Measurements from ENCODE around the gene RASSF4. TPM values are rescaled to one million over a fixed set of nuclear protein-coding genes. Genes with fewer than 3 reads are reported as not detected.

RASSF4 gene
- polyA plus RNA-seq, 1 donor (not counting 4 experiments of a cell fraction or from before 2014, with no cell fraction given), result 0.20 TPM

DNA sequence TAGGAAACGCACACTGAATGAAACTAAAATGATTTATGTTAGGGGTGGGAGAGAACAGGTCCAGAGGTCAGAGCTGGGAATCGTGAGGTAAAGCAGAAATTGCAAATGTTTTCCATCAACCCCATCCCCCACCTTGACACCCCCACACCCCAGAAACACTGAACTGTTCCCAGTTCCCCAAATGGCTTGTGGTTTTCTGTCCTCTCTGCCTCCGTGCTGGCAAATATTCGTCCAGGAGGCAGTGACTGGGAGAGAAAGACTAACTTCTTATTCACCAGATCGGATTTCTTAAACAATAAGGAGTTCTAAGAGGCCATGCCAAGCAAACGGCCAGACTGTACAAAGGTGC lies 730 bp upstream of the RASSF4 start:
- H3K4me3 ChIP-seq (ENCODE audit: control insufficient read depth in 2 of 3, extremely low read depth in 1 of 3, insufficient read depth in 2 of 3, low read depth in 1 of 3, low read length in 3 of 3), result peak overlapping the region; percentile 72 to 88 (median 85)
- H3K9me1 ChIP-seq (ENCODE audit: control insufficient read depth, extremely low read depth, insufficient read depth, low read length), result no peaks in the 10 kb centered on the region
- FAIRE-seq (no peak), DNase-seq (ENCODE audit: low read depth, low spot score) (no peak)
- no peaks in the 10 kb centered on the region for H4K20me1 ChIP-seq (ENCODE audit: control insufficient read depth, extremely low read depth, insufficient read depth, low read length)
- peak overlapping the region; percentile 81 for H3K9ac ChIP-seq (ENCODE audit: control insufficient read depth, extremely low read depth, insufficient read depth, low read length)
- dilution Hi-C loops (cut with MboI; ENCODE audit: extremely low pct_ligation_motif_present, low sequenced_read_pairs), result no loop called here
- peak overlapping the region; percentile 77 for H2AFZ ChIP-seq (ENCODE audit: control insufficient read depth, low read length)
- H3K36me3 ChIP-seq (ENCODE audit: control insufficient read depth in 2 of 2, extremely low read depth in 1 of 2, insufficient read depth in 2 of 2, low read length in 2 of 2), result peaks cover 0 to 2% of the 10 kb centered on the region in 2 experiments
- H3K4me1 ChIP-seq (ENCODE audit: control insufficient read depth, extremely low read depth, insufficient read depth, low read length), result peaks cover 14% of the 10 kb centered on the region
- H3K9me3 ChIP-seq (ENCODE audit: control insufficient read depth, low read depth, low read length), result no peaks in the 10 kb centered on the region
- TF ChIP-seq EZH2 (IDR thresholded peaks at IDR 0.05; ENCODE audit: low read length) (no peak), CTCF (optimal IDR thresholded peaks at IDR 0.05 in 1 of 3, IDR thresholded peaks at IDR 0.05 in 1 of 3, conservative IDR thresholded peaks at IDR 0.05 in 1 of 3; ENCODE audit: extremely low read depth in 1 of 3, insufficient read depth in 2 of 3, low read length in 3 of 3) (no peak)
- peak overlapping the region; percentile 99 for H3K4me2 ChIP-seq (ENCODE audit: control insufficient read depth, extremely low read depth, insufficient read depth, low read depth, low read length)
- H3K27me3 ChIP-seq (ENCODE audit: control insufficient read depth, extremely low read depth, insufficient read depth, low read length), result no peaks in the 10 kb centered on the region
- H3K79me2 ChIP-seq (ENCODE audit: control insufficient read depth, insufficient read depth, low read length), result no peaks in the 10 kb centered on the region
- H3K27ac ChIP-seq (ENCODE audit: control insufficient read depth, insufficient read depth, low read length), result peak overlapping the region; percentile 42

DNA sequence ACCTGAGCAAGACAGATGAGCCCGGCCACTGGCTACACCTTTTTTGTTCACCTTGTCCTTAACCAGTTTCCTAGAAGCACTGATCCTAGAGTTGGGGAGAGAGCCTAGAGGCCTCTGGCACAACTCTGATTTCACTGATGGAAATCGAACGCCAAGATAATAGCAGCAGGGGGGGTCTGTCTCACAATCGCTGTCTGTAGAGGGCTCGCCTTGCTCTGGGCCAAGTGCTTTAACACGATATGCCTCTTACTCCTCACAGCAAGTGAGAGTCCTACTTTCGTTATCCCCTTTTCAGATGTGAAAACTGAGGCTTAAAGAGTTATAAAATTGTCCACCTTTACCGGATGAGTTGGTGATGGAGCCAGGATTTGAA lies 472 bp downstream of the RASSF4 start:
- Histone ChIP-seq H3K9ac (ENCODE audit: control insufficient read depth, extremely low read depth, insufficient read depth, low read length) (no peak overlapping the region), H3K9me1 (ENCODE audit: control insufficient read depth, extremely low read depth, insufficient read depth, low read length) (no peaks in the 10 kb centered on the region), H3K79me2 (ENCODE audit: control insufficient read depth, insufficient read depth, low read length) (no peaks in the 10 kb centered on the region), H3K36me3 (ENCODE audit: control insufficient read depth in 2 of 2, extremely low read depth in 1 of 2, insufficient read depth in 2 of 2, low read length in 2 of 2) (peaks cover 0 to 2% of the 10 kb centered on the region in 2 experiments), H3K4me3 (ENCODE audit: control insufficient read depth in 2 of 3, extremely low read depth in 1 of 3, insufficient read depth in 2 of 3, low read depth in 1 of 3, low read length in 3 of 3) (peak overlapping the region in 1 of 3 experiments; percentile 30), H3K27me3 (ENCODE audit: control insufficient read depth, extremely low read depth, insufficient read depth, low read length) (no peaks in the 10 kb centered on the region), H3K4me1 (ENCODE audit: control insufficient read depth, extremely low read depth, insufficient read depth, low read length) (peaks cover 14% of the 10 kb centered on the region), H3K9me3 (ENCODE audit: control insufficient read depth, low read depth, low read length) (no peaks in the 10 kb centered on the region), H3K4me2 (ENCODE audit: control insufficient read depth, extremely low read depth, insufficient read depth, low read depth, low read length) (peak overlapping the region; percentile 57), H2AFZ (ENCODE audit: control insufficient read depth, low read length) (no peak overlapping the region), H3K27ac (ENCODE audit: control insufficient read depth, insufficient read depth, low read length) (no peak overlapping the region), H4K20me1 (ENCODE audit: control insufficient read depth, extremely low read depth, insufficient read depth, low read length) (no peaks in the 10 kb centered on the region)
- FAIRE-seq (no peak), DNase-seq (ENCODE audit: low read depth, low spot score) (no peak)
- TF ChIP-seq CTCF (optimal IDR thresholded peaks at IDR 0.05 in 1 of 3, IDR thresholded peaks at IDR 0.05 in 1 of 3, conservative IDR thresholded peaks at IDR 0.05 in 1 of 3; ENCODE audit: extremely low read depth in 1 of 3, insufficient read depth in 2 of 3, low read length in 3 of 3) (no peak), EZH2 (IDR thresholded peaks at IDR 0.05; ENCODE audit: low read length) (no peak)
- dilution Hi-C loops (cut with MboI; ENCODE audit: extremely low pct_ligation_motif_present, low sequenced_read_pairs), result no loop called here
